ENCODE measurements around the gene CREB3L4. TPM values are rescaled to one million over a fixed set of nuclear protein-coding genes. Genes with fewer than 3 reads are reported as not detected.

Gene CREB3L4
- total and polyA plus RNA-seq, 2 of the 13 experiments (the other 11 are each of a cell fraction or from before 2014, with no cell fraction given): 9.9 to 18.7 TPM

DNA sequence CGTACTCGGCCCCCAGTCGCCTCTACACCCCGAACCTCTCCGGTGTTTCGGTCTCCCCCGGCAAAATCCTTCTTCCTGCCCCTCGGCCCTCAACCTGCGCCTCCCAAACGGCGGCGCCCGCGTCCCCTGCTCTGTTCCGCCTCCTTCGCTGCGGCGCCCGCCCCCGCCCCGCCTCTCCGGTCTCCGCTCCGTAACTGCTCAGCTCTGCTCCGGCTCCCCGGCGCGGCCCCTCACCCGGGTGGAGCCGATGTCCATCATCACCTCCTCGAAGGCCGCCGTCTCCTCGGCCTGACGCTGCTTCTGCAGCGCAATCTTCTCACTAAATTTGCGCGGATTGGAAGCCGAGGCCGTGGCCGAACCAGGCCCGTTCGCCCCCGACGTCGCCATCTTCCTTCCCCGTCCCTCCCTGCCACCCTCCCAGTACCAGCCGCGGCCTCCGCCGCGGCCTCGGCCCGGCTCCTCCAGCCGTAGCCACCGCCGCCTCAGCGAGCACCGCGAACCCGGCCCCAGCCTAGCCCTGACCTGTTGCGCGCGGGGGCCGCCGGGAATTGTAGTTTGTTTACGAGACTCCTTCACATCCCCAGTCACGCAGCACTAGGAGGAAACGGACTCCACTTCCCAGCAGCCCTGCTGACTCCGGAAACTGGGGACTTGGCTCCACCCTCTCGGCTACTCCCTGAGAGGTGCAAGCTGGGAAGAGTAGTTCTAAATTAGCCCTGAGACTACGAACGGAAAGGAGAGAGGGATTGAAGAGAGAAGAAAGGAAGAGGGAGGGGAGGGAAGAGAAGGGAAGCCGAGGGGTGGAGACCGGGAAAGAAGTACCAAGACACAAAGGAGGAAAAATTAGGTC lies 9.4 kb upstream of the CREB3L4 start, which contains the start of gene CRTC2 (continued):
- TF ChIP-seq, protein P1, sequence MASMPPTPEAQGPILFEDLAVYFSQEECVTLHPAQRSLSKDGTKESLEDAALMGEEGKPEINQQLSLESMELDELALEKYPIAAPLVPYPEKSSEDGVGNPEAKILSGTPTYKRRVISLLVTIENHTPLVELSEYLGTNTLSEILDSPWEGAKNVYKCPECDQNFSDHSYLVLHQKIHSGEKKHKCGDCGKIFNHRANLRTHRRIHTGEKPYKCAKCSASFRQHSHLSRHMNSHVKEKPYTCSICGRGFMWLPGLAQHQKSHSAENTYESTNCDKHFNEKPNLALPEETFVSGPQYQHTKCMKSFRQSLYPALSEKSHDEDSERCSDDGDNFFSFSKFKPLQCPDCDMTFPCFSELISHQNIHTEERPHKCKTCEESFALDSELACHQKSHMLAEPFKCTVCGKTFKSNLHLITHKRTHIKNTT (CRISPR knock-in tag; IDR thresholded peaks at IDR 0.05): peak; percentile 62; the same call in 1 of the 2 replicates
- TF ChIP-seq EP300 (IDR thresholded peaks at IDR 0.05; ENCODE audit: low read depth in 2 of 2, low read length in 2 of 2) (no peak; a peak in 1 of 4 replicates), EP300 (CRISPR knock-in tag; IDR thresholded peaks at IDR 0.05; ENCODE audit: borderline replicate concordance) (no peak; the same call in 1 of the 2 replicates), RELA (CRISPR knock-in tag; IDR thresholded peaks at IDR 0.05) (no peak), REXO4 (CRISPR knock-in tag; IDR thresholded peaks at IDR 0.05; ENCODE audit: borderline replicate concordance) (no peak), ZC3H13 (CRISPR knock-in tag; IDR thresholded peaks at IDR 0.05) (peak; percentile 87; the same call in 1 of the 2 replicates), RFX5 (IDR thresholded peaks at IDR 0.05; ENCODE audit: low read depth, low read length) (no peak), ZNF383 (CRISPR knock-in tag; IDR thresholded peaks at IDR 0.05; ENCODE audit: borderline replicate concordance) (no peak), SNRNP70 (IDR thresholded peaks at IDR 0.05; ENCODE audit: low read depth, low read length) (no peak), ZNF317 (CRISPR knock-in tag; IDR thresholded peaks at IDR 0.05) (0 out of 2 replicates have a peak, but pooled peaks have one; percentile 53), U2AF1 (optimal IDR thresholded peaks at IDR 0.05; ENCODE audit: low read depth, low read length) (no peak), MXI1 (IDR thresholded peaks at IDR 0.05; ENCODE audit: borderline replicate concordance, low read depth, low read length) (peak; percentile 84; the same call in 1 of the 3 replicates), ASH2L (IDR thresholded peaks at IDR 0.05; ENCODE audit: insufficient read length, low read depth, low read length) (peak; percentile 85), SMARCC2 (IDR thresholded peaks at IDR 0.05) (no peak)
- TF ChIP-seq, protein P2, sequence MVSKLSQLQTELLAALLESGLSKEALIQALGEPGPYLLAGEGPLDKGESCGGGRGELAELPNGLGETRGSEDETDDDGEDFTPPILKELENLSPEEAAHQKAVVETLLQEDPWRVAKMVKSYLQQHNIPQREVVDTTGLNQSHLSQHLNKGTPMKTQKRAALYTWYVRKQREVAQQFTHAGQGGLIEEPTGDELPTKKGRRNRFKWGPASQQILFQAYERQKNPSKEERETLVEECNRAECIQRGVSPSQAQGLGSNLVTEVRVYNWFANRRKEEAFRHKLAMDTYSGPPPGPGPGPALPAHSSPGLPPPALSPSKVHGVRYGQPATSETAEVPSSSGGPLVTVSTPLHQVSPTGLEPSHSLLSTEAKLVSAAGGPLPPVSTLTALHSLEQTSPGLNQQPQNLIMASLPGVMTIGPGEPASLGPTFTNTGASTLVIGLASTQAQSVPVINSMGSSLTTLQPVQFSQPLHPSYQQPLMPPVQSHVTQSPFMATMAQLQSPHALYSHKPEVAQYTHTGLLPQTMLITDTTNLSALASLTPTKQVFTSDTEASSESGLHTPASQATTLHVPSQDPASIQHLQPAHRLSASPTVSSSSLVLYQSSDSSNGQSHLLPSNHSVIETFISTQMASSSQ (IDR thresholded peaks at IDR 0.05; ENCODE audit: low read depth): no peak
- TF ChIP-seq, protein P2 (CRISPR knock-in tag; IDR thresholded peaks at IDR 0.05; ENCODE audit: borderline replicate concordance): peak; percentile 12; the same call in 1 of the 2 replicates
- TF ChIP-seq, protein P3, sequence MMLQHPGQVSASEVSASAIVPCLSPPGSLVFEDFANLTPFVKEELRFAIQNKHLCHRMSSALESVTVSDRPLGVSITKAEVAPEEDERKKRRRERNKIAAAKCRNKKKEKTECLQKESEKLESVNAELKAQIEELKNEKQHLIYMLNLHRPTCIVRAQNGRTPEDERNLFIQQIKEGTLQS (CRISPR knock-in tag; IDR thresholded peaks at IDR 0.05): no peak
- TF ChIP-seq, protein P4, sequence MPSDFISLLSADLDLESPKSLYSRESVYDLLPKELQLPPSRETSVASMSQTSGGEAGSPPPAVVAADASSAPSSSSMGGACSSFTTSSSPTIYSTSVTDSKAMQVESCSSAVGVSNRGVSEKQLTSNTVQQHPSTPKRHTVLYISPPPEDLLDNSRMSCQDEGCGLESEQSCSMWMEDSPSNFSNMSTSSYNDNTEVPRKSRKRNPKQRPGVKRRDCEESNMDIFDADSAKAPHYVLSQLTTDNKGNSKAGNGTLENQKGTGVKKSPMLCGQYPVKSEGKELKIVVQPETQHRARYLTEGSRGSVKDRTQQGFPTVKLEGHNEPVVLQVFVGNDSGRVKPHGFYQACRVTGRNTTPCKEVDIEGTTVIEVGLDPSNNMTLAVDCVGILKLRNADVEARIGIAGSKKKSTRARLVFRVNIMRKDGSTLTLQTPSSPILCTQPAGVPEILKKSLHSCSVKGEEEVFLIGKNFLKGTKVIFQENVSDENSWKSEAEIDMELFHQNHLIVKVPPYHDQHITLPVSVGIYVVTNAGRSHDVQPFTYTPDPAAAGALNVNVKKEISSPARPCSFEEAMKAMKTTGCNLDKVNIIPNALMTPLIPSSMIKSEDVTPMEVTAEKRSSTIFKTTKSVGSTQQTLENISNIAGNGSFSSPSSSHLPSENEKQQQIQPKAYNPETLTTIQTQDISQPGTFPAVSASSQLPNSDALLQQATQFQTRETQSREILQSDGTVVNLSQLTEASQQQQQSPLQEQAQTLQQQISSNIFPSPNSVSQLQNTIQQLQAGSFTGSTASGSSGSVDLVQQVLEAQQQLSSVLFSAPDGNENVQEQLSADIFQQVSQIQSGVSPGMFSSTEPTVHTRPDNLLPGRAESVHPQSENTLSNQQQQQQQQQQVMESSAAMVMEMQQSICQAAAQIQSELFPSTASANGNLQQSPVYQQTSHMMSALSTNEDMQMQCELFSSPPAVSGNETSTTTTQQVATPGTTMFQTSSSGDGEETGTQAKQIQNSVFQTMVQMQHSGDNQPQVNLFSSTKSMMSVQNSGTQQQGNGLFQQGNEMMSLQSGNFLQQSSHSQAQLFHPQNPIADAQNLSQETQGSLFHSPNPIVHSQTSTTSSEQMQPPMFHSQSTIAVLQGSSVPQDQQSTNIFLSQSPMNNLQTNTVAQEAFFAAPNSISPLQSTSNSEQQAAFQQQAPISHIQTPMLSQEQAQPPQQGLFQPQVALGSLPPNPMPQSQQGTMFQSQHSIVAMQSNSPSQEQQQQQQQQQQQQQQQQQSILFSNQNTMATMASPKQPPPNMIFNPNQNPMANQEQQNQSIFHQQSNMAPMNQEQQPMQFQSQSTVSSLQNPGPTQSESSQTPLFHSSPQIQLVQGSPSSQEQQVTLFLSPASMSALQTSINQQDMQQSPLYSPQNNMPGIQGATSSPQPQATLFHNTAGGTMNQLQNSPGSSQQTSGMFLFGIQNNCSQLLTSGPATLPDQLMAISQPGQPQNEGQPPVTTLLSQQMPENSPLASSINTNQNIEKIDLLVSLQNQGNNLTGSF (CRISPR knock-in tag; IDR thresholded peaks at IDR 0.05): peak; percentile 44; the same call in 1 of the 2 replicates

All from HepG2 (cell line).